Measurements from ENCODE around the gene MSRB1.

The MSRB1 gene

DNA sequence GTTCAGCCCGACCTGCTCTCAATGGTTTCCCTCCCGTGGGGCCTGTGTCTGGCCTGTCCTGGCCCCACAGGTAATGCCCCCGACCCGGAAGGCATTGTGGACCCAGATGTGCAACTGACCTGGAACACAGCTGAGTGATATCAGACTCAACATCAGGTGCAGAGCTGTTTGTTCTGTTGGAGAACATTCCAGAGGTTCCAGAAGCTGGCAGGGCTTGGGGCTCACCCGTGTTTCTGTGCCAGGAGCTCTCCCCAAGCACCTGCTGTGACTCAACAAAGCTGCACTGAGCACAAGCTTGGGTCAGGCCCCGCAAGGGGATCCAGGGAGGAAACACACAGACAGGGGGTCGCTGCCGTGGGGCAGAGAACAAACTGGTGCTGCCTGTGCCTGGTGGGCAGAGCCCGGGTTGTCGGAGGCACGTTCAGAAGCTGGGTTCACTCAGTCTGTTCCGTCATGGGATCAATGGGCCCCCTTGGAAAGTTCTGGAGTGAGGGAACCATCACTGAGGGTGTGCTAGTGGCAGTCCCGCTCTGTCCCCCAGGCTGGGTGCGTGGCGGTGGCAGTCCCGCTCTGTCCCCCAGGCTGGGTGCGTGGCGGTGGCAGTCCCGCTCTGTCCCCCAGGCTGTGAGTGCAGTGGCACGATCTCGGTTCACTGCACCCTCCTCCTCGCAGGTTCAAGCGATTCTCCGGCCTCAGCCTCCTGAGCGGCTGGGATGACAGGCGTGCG lies 46.9 kb downstream of the MSRB1 start:
- DNase-seq, result no peak

DNA sequence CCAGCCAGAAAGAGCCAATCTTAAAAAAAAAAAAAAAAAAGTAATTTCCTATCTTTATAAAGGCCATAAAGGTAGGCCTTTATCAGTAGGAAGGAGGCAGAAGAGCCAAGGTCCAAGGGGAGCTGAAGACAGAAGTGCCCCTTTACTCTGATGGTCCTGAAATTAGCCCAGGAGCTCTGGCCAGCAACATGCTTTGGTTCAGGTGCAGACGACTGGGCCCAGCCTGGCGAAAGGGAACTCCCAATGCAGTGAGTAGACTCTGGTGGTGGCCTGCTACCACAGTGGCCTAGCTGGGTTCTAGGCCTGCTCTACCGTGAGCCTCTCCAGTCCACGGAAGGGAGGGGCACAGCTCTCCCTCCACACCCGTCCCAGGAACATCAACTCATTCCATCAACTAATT lies 47.9 kb downstream of the MSRB1 start:
- DNase-seq, result no peak

DNA sequence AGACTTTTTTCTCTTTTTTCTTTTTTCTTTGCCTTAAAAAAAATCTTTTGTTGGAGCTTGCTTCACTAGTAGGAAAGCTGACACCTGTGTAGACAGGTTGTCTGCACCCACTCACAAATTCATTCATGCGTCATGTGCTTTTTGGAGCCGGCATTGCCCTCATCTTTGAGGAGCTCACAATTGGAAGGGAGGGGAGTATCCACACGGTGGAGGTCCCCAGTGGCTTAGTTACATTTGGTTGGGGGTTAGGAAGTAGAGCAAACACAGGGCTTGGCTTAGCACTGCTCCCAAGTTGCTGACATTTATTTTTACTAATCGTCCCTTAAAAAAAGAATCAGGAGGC lies 52.3 kb downstream of the MSRB1 start:
- DNase-seq, result no peak

DNA sequence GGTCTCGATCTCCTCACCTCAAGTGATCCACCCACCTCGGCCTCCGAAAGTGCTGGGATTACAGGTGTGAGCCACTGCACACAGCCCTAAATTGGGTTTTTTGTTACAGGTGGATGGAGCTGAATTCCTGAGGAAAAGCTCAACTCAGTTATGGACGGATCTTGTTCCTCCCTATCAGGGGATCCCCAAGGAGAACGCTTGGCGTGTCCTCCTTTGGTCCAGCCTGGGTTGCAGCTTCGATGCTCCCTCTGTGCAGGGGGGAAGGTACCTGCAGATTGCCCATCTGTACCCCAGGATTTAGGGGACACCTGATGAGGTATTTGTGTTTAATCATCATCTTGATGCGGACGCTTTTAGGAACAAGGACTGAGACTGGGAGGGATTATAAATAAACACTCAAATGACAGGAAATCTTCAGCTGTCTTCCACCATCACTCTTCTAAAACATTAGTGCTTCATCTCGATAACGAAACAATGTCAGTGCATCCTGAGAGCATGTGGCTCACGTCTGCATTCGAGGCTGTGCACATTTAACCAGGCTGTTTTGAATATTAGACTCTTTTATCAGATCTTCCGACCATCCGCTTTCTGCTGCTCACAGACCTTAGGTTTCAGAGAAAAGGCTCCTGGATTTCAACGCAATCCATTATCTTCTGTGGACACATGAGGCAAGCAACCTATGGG lies 52.8 kb downstream of the MSRB1 start:
- DNase-seq, result no peak

All from NCI-H774 (cell line).